Ovary (tissue), 3 donors: ENCODE measurements around the gene TMEM198.

Experiments used
- EP300 ChIP-seq: sonication (generic); formaldehyde crosslinking; IDR thresholded peaks from one replicate; pipeline ENCODE4 v1.6.1; 2017; ENCODE audit warnings: antibody characterized with exemption
- POLR2A ChIP-seq: fragments of 450-650 bp; IDR thresholded peaks from one replicate; pipeline ENCODE4 v1.6.1; 2017; ENCODE audit warnings: antibody characterized with exemption, mild to moderate bottlenecking, moderate library complexity
- TF ChIP-seq, protein P1 (sequence below), 3 donors: fragments of 450-650 bp in 2 of 3; fragments of 200-600 bp in 1 of 3; IDR thresholded peaks; one replicate each; pipeline versions ENCODE4 v1.5.1 to v1.8.0; 2016 to 2022; ENCODE audit warnings: antibody characterized with exemption in 3 of 3, mild to moderate bottlenecking in 1 of 3
- donor health status: DM: no; HTN: no; CAD: no.

- TF ChIP-seq, protein P1, sequence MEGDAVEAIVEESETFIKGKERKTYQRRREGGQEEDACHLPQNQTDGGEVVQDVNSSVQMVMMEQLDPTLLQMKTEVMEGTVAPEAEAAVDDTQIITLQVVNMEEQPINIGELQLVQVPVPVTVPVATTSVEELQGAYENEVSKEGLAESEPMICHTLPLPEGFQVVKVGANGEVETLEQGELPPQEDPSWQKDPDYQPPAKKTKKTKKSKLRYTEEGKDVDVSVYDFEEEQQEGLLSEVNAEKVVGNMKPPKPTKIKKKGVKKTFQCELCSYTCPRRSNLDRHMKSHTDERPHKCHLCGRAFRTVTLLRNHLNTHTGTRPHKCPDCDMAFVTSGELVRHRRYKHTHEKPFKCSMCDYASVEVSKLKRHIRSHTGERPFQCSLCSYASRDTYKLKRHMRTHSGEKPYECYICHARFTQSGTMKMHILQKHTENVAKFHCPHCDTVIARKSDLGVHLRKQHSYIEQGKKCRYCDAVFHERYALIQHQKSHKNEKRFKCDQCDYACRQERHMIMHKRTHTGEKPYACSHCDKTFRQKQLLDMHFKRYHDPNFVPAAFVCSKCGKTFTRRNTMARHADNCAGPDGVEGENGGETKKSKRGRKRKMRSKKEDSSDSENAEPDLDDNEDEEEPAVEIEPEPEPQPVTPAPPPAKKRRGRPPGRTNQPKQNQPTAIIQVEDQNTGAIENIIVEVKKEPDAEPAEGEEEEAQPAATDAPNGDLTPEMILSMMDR (IDR thresholded peaks at IDR 0.05), result no peak
- TF ChIP-seq POLR2A (no peak), EP300 (no peak)
Measured at GRCh38 chr2:219572237-219573001, 28.6 kb downstream of the TMEM198 start, which contains the start of gene INHA.
